GM11168 (cell line): ENCODE results near the gene CYP1A1.
"Not testable (repeated sequence)": the region's sequence is repeated elsewhere in the genome, so short reads cannot be mapped to it uniquely, and the experiment has no call there.

Source experiments
- in situ Hi-C: fragments of 300-500 bp; cut with MboI; formaldehyde crosslinking; loops from one replicate; pipeline ENCODE4 v1.12.0; 2022; ENCODE audit warnings: low sequenced_read_pairs; ENCODE audit not compliant: unreplicated experiment

Gene CYP1A1

GRCh38 chr15:74746389-74746788, 21.1 kb upstream of the CYP1A1 start:
- in situ Hi-C loops = no loop called here

GRCh38 chr15:74742422-74742821, 17.1 kb upstream of the CYP1A1 start:
- in situ Hi-C loops = no loop called here

- in situ Hi-C loops = not testable (repeated sequence)
These were observed 12.9 kb upstream of the CYP1A1 start for GRCh38 chr15:74738239-74738638.

GRCh38 chr15:74735305-74735704, 10.0 kb upstream of the CYP1A1 start:
- in situ Hi-C loops = no loop called here

GRCh38 chr15:74733269-74733668, 7.9 kb upstream of the CYP1A1 start:
- in situ Hi-C loops = no loop called here

GRCh38 chr15:74732846-74733245, 7.5 kb upstream of the CYP1A1 start:
- in situ Hi-C loops = no loop called here

GRCh38 chr15:74730619-74731316, 5.4 kb upstream of the CYP1A1 start:
- in situ Hi-C loops = no loop called here

- in situ Hi-C loops = not testable (repeated sequence)
These were observed 4.0 kb upstream of the CYP1A1 start for GRCh38 chr15:74729372-74729771.

- in situ Hi-C loops = not testable (repeated sequence)
These were observed 3.4 kb upstream of the CYP1A1 start for GRCh38 chr15:74728699-74729098.

GRCh38 chr15:74727727-74728126, 2.4 kb upstream of the CYP1A1 start:
- in situ Hi-C loops = no loop called here

GRCh38 chr15:74726774-74727164, 1.4 kb upstream of the CYP1A1 start:
- in situ Hi-C loops = no loop called here

- in situ Hi-C loops = no loop called here
These were observed 781 bp upstream of the CYP1A1 start for GRCh38 chr15:74725845-74726773.

GRCh38 chr15:74724570-74725224, 631 bp downstream of the CYP1A1 start:
- in situ Hi-C loops = no loop called here

- in situ Hi-C loops = no loop called here
These were observed 1.5 kb downstream of the CYP1A1 start for GRCh38 chr15:74723754-74724334.

- in situ Hi-C loops = no loop called here
These were observed 2.1 kb downstream of the CYP1A1 start for GRCh38 chr15:74723187-74723586.

- in situ Hi-C loops = no loop called here
These were observed 2.7 kb downstream of the CYP1A1 start for GRCh38 chr15:74722591-74722990.

- in situ Hi-C loops = no loop called here
These were observed 8.7 kb downstream of the CYP1A1 start for GRCh38 chr15:74716651-74717050.

GRCh38 chr15:74712311-74712710, 13.0 kb downstream of the CYP1A1 start:
- in situ Hi-C loops = no loop called here

- in situ Hi-C loops = no loop called here
These were observed 14.8 kb downstream of the CYP1A1 start for GRCh38 chr15:74710319-74711094.

GRCh38 chr15:74709892-74710291, 15.4 kb downstream of the CYP1A1 start:
- in situ Hi-C loops = no loop called here
